ENCODE data around the gene PIK3CD. TPM values are rescaled to one million over a fixed set of nuclear protein-coding genes. Genes with fewer than 3 reads are reported as not detected.
A peak's percentile ranks its signal among the peaks of the same experiment; 100 is the strongest.

Gene PIK3CD
- total and polyA plus RNA-seq, 2 of the 4 experiments (the other 2 are of a cell fraction), result 5.0 to 12.1 TPM

- intact Hi-C loops (cut with micrococcal nuclease), result no loop called here
- no peak overlapping the region for H4K5ac ChIP-seq (ENCODE audit: low read depth, low read length)
- no peak overlapping the region for H3K27ac ChIP-seq (ENCODE audit: insufficient read depth, low read length)
- peak overlapping the region; percentile 92 for H2BK120ac ChIP-seq (ENCODE audit: low read depth, low read length)
- H3K4me3 ChIP-seq (ENCODE audit: insufficient read depth, low read depth, low read length), result no peak overlapping the region
- dilution Hi-C loops (cut with HindIII; ENCODE audit: low sequenced_read_pairs, unreplicated experiment), result no loop called here
- peak overlapping the region; percentile 75; the same call in 1 of the 2 replicates for H4K91ac ChIP-seq (ENCODE audit: insufficient read depth, low read depth, low read length)
- peak overlapping the region; percentile 57; the same call in 1 of the 2 replicates for H3K4me2 ChIP-seq (ENCODE audit: low read depth, low read length)
- ChIA-PET POLR2A (ENCODE audit: unreplicated experiment) (no interaction called here), CTCF (no interaction called here)
- in situ Hi-C loops (cut with MboI; ENCODE audit: low sequenced_read_pairs), result no loop called here
- DNase-seq (peak; percentile 64), ATAC-seq (ENCODE audit: low read depth) (peak; percentile 57)
- peaks cover 3% of the 10 kb centered on the region; the same call in 1 of the 2 replicates for H4K20me1 ChIP-seq (ENCODE audit: insufficient read depth, low read length)
- no peak overlapping the region for H3K9ac ChIP-seq (ENCODE audit: low read depth, low read length)
- H3K79me1 ChIP-seq (ENCODE audit: low read depth in 1 of 2, low read length in 2 of 2), result peaks cover 19 to 45% of the 10 kb centered on the region in 2 experiments
- no peak overlapping the region for H3K23ac ChIP-seq (ENCODE audit: low read depth, low read length)
- peaks cover 16% of the 10 kb centered on the region for H3K9me1 ChIP-seq (ENCODE audit: insufficient read depth, low read length)
- no peak overlapping the region for H2AK9ac ChIP-seq (replicated peaks; ENCODE audit: low read depth, low read length, poor library complexity)
- H3K4ac ChIP-seq (ENCODE audit: low read depth, low read length), result peak overlapping the region; percentile 93
- no peak overlapping the region for H2AFZ ChIP-seq (replicated peaks; ENCODE audit: low read length, poor library complexity)
- peaks cover 2% of the 10 kb centered on the region for H3K36me3 ChIP-seq (ENCODE audit: control insufficient read depth, insufficient read depth, low read length)
- H2AK5ac ChIP-seq (ENCODE audit: low read depth, low read length), result peak overlapping the region; percentile 56; the same call in 1 of the 2 replicates
- H2BK20ac ChIP-seq (ENCODE audit: low read depth, low read length), result peak overlapping the region; percentile 87
- H3K4me1 ChIP-seq (ENCODE audit: control insufficient read depth, insufficient read depth, low read length), result peaks cover 8% of the 10 kb centered on the region; the same call in 1 of the 2 replicates
- no CpG with 5 or more reads among the region's 8 CpGs for WGBS, 2 experiments (ENCODE audit: extremely low coverage in 2 of 2, insufficient read length in 1 of 2)
- H3K27me3 ChIP-seq (ENCODE audit: control insufficient read depth, insufficient read depth, low read length), result no peaks in the 10 kb centered on the region
- no TSS peak for BruUV-seq (replicated peaks)
- H3K9me3 ChIP-seq (ENCODE audit: control insufficient read depth, insufficient read depth, low read length), result no peaks in the 10 kb centered on the region
- H3K56ac ChIP-seq (ENCODE audit: extremely low read depth, insufficient read depth, low read length), result no peak overlapping the region
- peak overlapping the region; percentile 81 for H2BK5ac ChIP-seq (ENCODE audit: low read depth, low read length, poor library complexity, severe bottlenecking)
- H2BK15ac ChIP-seq (ENCODE audit: low read depth, low read length), result peak overlapping the region; percentile 39; the same call in 1 of the 3 replicates
- H4K8ac ChIP-seq (ENCODE audit: low read depth in 2 of 2, low read length in 2 of 2), result peak overlapping the region in 1 of 2 experiments; percentile 61; a peak in 2 of 4 replicates
- H3K18ac ChIP-seq (ENCODE audit: low read depth, low read length), result peak overlapping the region; percentile 42; the same call in 1 of the 2 replicates
- H3K14ac ChIP-seq (replicated peaks; ENCODE audit: low read depth, low read length), result peak overlapping the region; percentile 73; the same call in 1 of the 2 replicates
- TF ChIP-seq USF2 (IDR thresholded peaks at IDR 0.05; ENCODE audit: low read depth, low read length) (no peak), CEBPB (IDR thresholded peaks at IDR 0.05; ENCODE audit: low read depth, low read length) (peak; percentile 77), NFE2L2 (IDR thresholded peaks at IDR 0.05; ENCODE audit: low read depth, low read length) (no peak), MAFK (IDR thresholded peaks at IDR 0.05; ENCODE audit: low read depth, low read length) (no peak), RCOR1 (IDR thresholded peaks at IDR 0.05; ENCODE audit: insufficient replicate concordance, low read length) (no peak), RAD21 (IDR thresholded peaks at IDR 0.05; ENCODE audit: low read length) (no peak), FOS (IDR thresholded peaks at IDR 0.05; ENCODE audit: low read depth, low read length) (peak; percentile 30; the same call in 1 of the 2 replicates), SMC3 (IDR thresholded peaks at IDR 0.05; ENCODE audit: low read depth, low read length) (no peak), CTCF (conservative IDR thresholded peaks at IDR 0.05; ENCODE audit: low read depth, low read length) (no peak), MXI1 (IDR thresholded peaks at IDR 0.05; ENCODE audit: borderline replicate concordance, low read depth, low read length) (no peak)
These were observed 54.0 kb downstream of the PIK3CD start for GRCh38 chr1:9705337-9706093.

Data from IMR-90 (cell line).